ENCODE data around the gene PMEPA1. TPM values are rescaled to one million over a fixed set of nuclear protein-coding genes. Genes with fewer than 3 reads are reported as not detected.

The PMEPA1 gene
- total RNA-seq, 4 donors from 2014 or later = 10.4 to 37.8 (median 17.4) TPM

- Histone ChIP-seq H3K4me1 (no peaks in the 10 kb centered on the region), H3K9me3 (no peaks in the 10 kb centered on the region), H3K27ac (replicated peaks in 1 of 4) (no peak overlapping the region), H3K36me3 (no peaks in the 10 kb centered on the region), H3K27me3 (peaks cover 0 to 38% (median 0%) of the 10 kb centered on the region in 4 donors), H3K4me3 (no peak overlapping the region)
- WGBS = 87% methylated on average over 11 of the region's 16 CpGs
- intact Hi-C loops (cut with DNase I) = no loop called here
- DNase-seq (ENCODE audit: extremely low spot score) = no peak
- TF ChIP-seq EP300 (IDR thresholded peaks at IDR 0.05) = no peak
- TF ChIP-seq CTCF (IDR thresholded peaks at IDR 0.05) = no peak
- TF ChIP-seq POLR2AphosphoS5 (IDR thresholded peaks at IDR 0.05) = no peak
- TF ChIP-seq POLR2A (IDR thresholded peaks at IDR 0.05; ENCODE audit: low read depth) = no peak
Observed at GRCh38 chr20:57609086-57609841, 100.6 kb downstream of the PMEPA1 start.

GRCh38 chr20:57608516-57608915 is 101.3 kb downstream of the PMEPA1 start:
- WGBS = 85% methylated on average over 4 of the region's 7 CpGs
- Histone ChIP-seq H3K36me3 (no peaks in the 10 kb centered on the region), H3K4me1 (no peaks in the 10 kb centered on the region), H3K4me3 (no peak overlapping the region), H3K27ac (replicated peaks in 1 of 4) (no peak overlapping the region), H3K9me3 (no peaks in the 10 kb centered on the region), H3K27me3 (peaks cover 0 to 38% (median 0%) of the 10 kb centered on the region in 4 donors)
- DNase-seq (ENCODE audit: extremely low spot score) = no peak
- TF ChIP-seq EP300 (IDR thresholded peaks at IDR 0.05) (no peak), CTCF (IDR thresholded peaks at IDR 0.05) (no peak), POLR2AphosphoS5 (IDR thresholded peaks at IDR 0.05) (no peak), POLR2A (IDR thresholded peaks at IDR 0.05; ENCODE audit: low read depth) (no peak)
- intact Hi-C loops (cut with DNase I) = no loop called here

- H3K4me3 ChIP-seq = no peak overlapping the region
- H3K9me3 ChIP-seq = no peaks in the 10 kb centered on the region
- H3K27ac ChIP-seq (replicated peaks in 1 of 4) = no peak overlapping the region
- peaks cover 0 to 34% (median 0%) of the 10 kb centered on the region in 4 donors for H3K27me3 ChIP-seq
- 72% methylated on average over 5 of the region's 5 CpGs for WGBS
- TF ChIP-seq CTCF (IDR thresholded peaks at IDR 0.05) = no peak
- no peak for TF ChIP-seq EP300 (IDR thresholded peaks at IDR 0.05)
- no peak for TF ChIP-seq POLR2A (IDR thresholded peaks at IDR 0.05; ENCODE audit: low read depth)
- TF ChIP-seq POLR2AphosphoS5 (IDR thresholded peaks at IDR 0.05) = no peak
- H3K36me3 ChIP-seq = no peaks in the 10 kb centered on the region
- no peaks in the 10 kb centered on the region for H3K4me1 ChIP-seq
- no peak for DNase-seq (ENCODE audit: extremely low spot score)
- intact Hi-C loops (cut with DNase I) = no loop called here
Observed at GRCh38 chr20:57605878-57606277, 103.9 kb downstream of the PMEPA1 start.

GRCh38 chr20:57605045-57605444 is 104.8 kb downstream of the PMEPA1 start:
- 86% methylated on average over 5 of the region's 5 CpGs for WGBS
- DNase-seq (ENCODE audit: extremely low spot score) = no peak
- Histone ChIP-seq H3K36me3 (no peaks in the 10 kb centered on the region), H3K9me3 (no peaks in the 10 kb centered on the region), H3K27me3 (peaks cover 0 to 26% (median 0%) of the 10 kb centered on the region in 4 donors), H3K27ac (replicated peaks in 1 of 4) (no peak overlapping the region), H3K4me3 (no peak overlapping the region), H3K4me1 (no peaks in the 10 kb centered on the region)
- no peak for TF ChIP-seq CTCF (IDR thresholded peaks at IDR 0.05)
- no peak for TF ChIP-seq EP300 (IDR thresholded peaks at IDR 0.05)
- no peak for TF ChIP-seq POLR2AphosphoS5 (IDR thresholded peaks at IDR 0.05)
- no peak for TF ChIP-seq POLR2A (IDR thresholded peaks at IDR 0.05; ENCODE audit: low read depth)
- intact Hi-C loops (cut with DNase I) = no loop called here
